GM23338 (cell line): ENCODE measurements around the gene RGS3. TPM values are rescaled to one million over a fixed set of nuclear protein-coding genes. Genes with fewer than 3 reads are reported as not detected.

Experiments used
- ATAC-seq: fragments of 200-7000 bp; cut with Tn5 transposase; 3 replicates; pipeline ENCODE4 v1.9.1; 2020
- DNase-seq: peaks from one replicate; pipeline ENCODE4 v3.0.0-alpha.2; 2015; ENCODE audit warnings: low spot score
- H2AFZ ChIP-seq: fragments of 200-600 bp; sonication (generic); 2 replicates; pipeline ENCODE4 v1.8.0; 2016; ENCODE audit warnings: antibody characterized with exemption, mild to moderate bottlenecking, moderate library complexity
- H3F3A ChIP-seq: fragments of 200-600 bp; sonication (generic); replicated peaks from 2 replicates; pipeline ENCODE4 v1.8.0; 2017; ENCODE audit warnings: antibody characterized with exemption, mixed run types, low read depth
- H3K27ac ChIP-seq: fragments of 200-600 bp; sonication (generic); 2 replicates; pipeline ENCODE4 v1.6.1; 2016; ENCODE audit warnings: low read depth
- H3K27me3 ChIP-seq: fragments of 200-600 bp; sonication (generic); 2 replicates; pipeline ENCODE4 v1.8.0; 2016; ENCODE audit warnings: mild to moderate bottlenecking, mixed run types, moderate library complexity; ENCODE audit not compliant: insufficient read depth
- H3K36me3 ChIP-seq: fragments of 200-600 bp; sonication (generic); 2 replicates; pipeline ENCODE4 v1.8.0; 2016; ENCODE audit warnings: mild to moderate bottlenecking; ENCODE audit not compliant: insufficient read depth
- H3K4me1 ChIP-seq: fragments of 200-600 bp; sonication (generic); 2 replicates; pipeline ENCODE4 v1.8.0; 2016; ENCODE audit warnings: mild to moderate bottlenecking, moderate library complexity; ENCODE audit not compliant: insufficient read depth
- H3K4me2 ChIP-seq: fragments of 200-600 bp; sonication (generic); 2 replicates; pipeline ENCODE4 v1.7.1; 2017; ENCODE audit warnings: mixed run types
- H3K4me3 ChIP-seq: fragments of 200-600 bp; sonication (generic); 2 replicates; pipeline ENCODE4 v1.6.1; 2016; ENCODE audit warnings: mixed run types
- H3K79me2 ChIP-seq: fragments of 200-600 bp; sonication (generic); replicated peaks from 2 replicates; pipeline ENCODE4 v1.8.0; 2017; ENCODE audit warnings: mild to moderate bottlenecking; ENCODE audit not compliant: insufficient read depth
- H3K9me2 ChIP-seq: fragments of 200-600 bp; sonication (generic); 2 replicates; pipeline ENCODE4 v1.8.0; 2017; ENCODE audit not compliant: insufficient read depth
- H4K20me1 ChIP-seq: fragments of 200-600 bp; sonication (generic); replicated peaks from 2 replicates; pipeline ENCODE4 v1.8.0; 2017; ENCODE audit warnings: mild to moderate bottlenecking; ENCODE audit not compliant: insufficient read depth
- H3K27ac Mint-ChIP-seq: 2 replicates; pipeline ENCODE4 v1.8.0; 2020; ENCODE audit warnings: inconsistent platforms, mild to moderate bottlenecking, moderate library complexity, mixed read lengths
- H3K27me3 Mint-ChIP-seq: 3 replicates; pipeline ENCODE4 v1.8.0; 2022; ENCODE audit warnings: low read depth, mild to moderate bottlenecking, moderate library complexity, mixed read lengths, inconsistent platforms; ENCODE audit not compliant: insufficient read depth, poor library complexity
- H3K36me3 Mint-ChIP-seq: 3 replicates; pipeline ENCODE4 v1.8.0; 2021; ENCODE audit warnings: low read depth, mild to moderate bottlenecking, inconsistent platforms, moderate library complexity, mixed read lengths
- H3K4me1 Mint-ChIP-seq: 3 replicates; pipeline ENCODE4 v1.8.0; 2020; ENCODE audit warnings: mild to moderate bottlenecking, inconsistent platforms, mixed read lengths
- H3K4me3 Mint-ChIP-seq: 3 replicates; pipeline ENCODE4 v1.8.0; 2021; ENCODE audit warnings: moderate library complexity, mild to moderate bottlenecking, inconsistent platforms, mixed read lengths
- H3K9me3 Mint-ChIP-seq: 3 replicates; pipeline ENCODE4 v1.8.0; 2020; ENCODE audit warnings: moderate library complexity, mild to moderate bottlenecking, inconsistent platforms, mixed read lengths
- CTCF ChIP-seq, 2 experiments: fragments of 200-600 bp in 1 of 2; sonication (generic) in 1 of 2; conservative IDR thresholded peaks; 2 replicates each; pipeline versions ENCODE4 v1.5.1 to v1.6.1; 2016 to 2017; ENCODE audit warnings: antibody characterized with exemption in 2 of 2, low read depth in 2 of 2, mild to moderate bottlenecking in 2 of 2, moderate library complexity in 1 of 2
- ETS1 ChIP-seq: IDR thresholded peaks from 2 replicates; pipeline ENCODE4 v1.6.1; 2016; ENCODE audit warnings: antibody characterized with exemption
- EZH2 ChIP-seq: fragments of 200-600 bp; sonication (generic); IDR thresholded peaks from one replicate; pipeline ENCODE4 v1.8.0; 2017; ENCODE audit warnings: antibody characterized with exemption, mild to moderate bottlenecking, low read depth; ENCODE audit not compliant: unreplicated experiment
- POLR2AphosphoS5 ChIP-seq: IDR thresholded peaks from 2 replicates; pipeline ENCODE4 v1.6.1; 2016; ENCODE audit warnings: antibody characterized with exemption, low read depth
- STAT1 ChIP-seq: IDR thresholded peaks from one replicate; pipeline ENCODE4 v1.6.1; 2016; ENCODE audit warnings: antibody characterized with exemption; ENCODE audit not compliant: unreplicated experiment
- ZNF331 ChIP-seq: fragments of 250-450 bp; sonication (Bioruptor Pico); IDR thresholded peaks from 2 replicates; pipeline ENCODE4 v1.5.0; 2020; ENCODE audit warnings: low read depth, mild to moderate bottlenecking, moderate library complexity
- ZNF462 ChIP-seq: fragments of 250-450 bp; sonication (Bioruptor Pico); IDR thresholded peaks from 2 replicates; pipeline ENCODE4 v1.5.0; 2020; ENCODE audit warnings: mild to moderate bottlenecking, moderate library complexity
- polyA plus RNA-seq: library from polyadenylated mRNA; unstranded; fragments of >200 nt; fragmentation: Nextera tagmentation; extraction: Ambion mirVana; gene quantifications from 2 replicates; pipeline ENCODE4 v1.2.1, GENCODE V29; 2016
- total RNA-seq: library from RNA; depleted of rRNA; stranded (reverse); fragments of >200 nt; shearing (Covaris generic); gene quantifications from 2 replicates; pipeline ENCODE4 v1.2.3, GENCODE V29; 2014

Gene RGS3
- total and polyA plus RNA-seq, 2 experiments from 2014 or later = 14.2 to 24.3 TPM

- H3K4me2 ChIP-seq = no peak overlapping the region
- peaks cover 2% of the 10 kb centered on the region for H3K4me1 ChIP-seq
- H3K27me3 ChIP-seq = peaks cover 95% of the 10 kb centered on the region
- ATAC-seq = peak; percentile 84
- peak; percentile 21; the same call in 1 of the 2 replicates for TF ChIP-seq POLR2AphosphoS5
- no peak for TF ChIP-seq CTCF (conservative IDR thresholded peaks at IDR 0.05; ENCODE audit: low read depth in 2 of 2)
- peaks cover 68% of the 10 kb centered on the region for H3K27me3 Mint-ChIP-seq
- H3K36me3 Mint-ChIP-seq = no peaks in the 10 kb centered on the region; the same call in 2 of the 3 replicates
- H3K4me3 ChIP-seq = no peak overlapping the region
- no peaks in the 10 kb centered on the region for H3K9me2 ChIP-seq
- 0 out of 2 replicates have a peak, but pooled peaks cover 3% of the 10 kb centered on the region for H4K20me1 ChIP-seq
- H3K27ac ChIP-seq = no peak overlapping the region
- peaks cover 4% of the 10 kb centered on the region; the same call in 2 of the 3 replicates for H3K4me1 Mint-ChIP-seq
- H3K4me3 Mint-ChIP-seq = no peak overlapping the region
- H3K36me3 ChIP-seq = no peaks in the 10 kb centered on the region
- H3K9me3 Mint-ChIP-seq = no peaks in the 10 kb centered on the region
- DNase-seq = peak; percentile 56
- no peak overlapping the region for H2AFZ ChIP-seq
- no peak overlapping the region for H3K27ac Mint-ChIP-seq
- no peaks in the 10 kb centered on the region for H3F3A ChIP-seq
- H3K79me2 ChIP-seq = no peaks in the 10 kb centered on the region
Measured at GRCh38 chr9:113645227-113645977, 181.9 kb downstream of the RGS3 start.

- Histone ChIP-seq H3K27me3 (peaks cover 90% of the 10 kb centered on the region), H3K36me3 (no peaks in the 10 kb centered on the region), H3K27ac (no peak overlapping the region), H3K4me2 (no peak overlapping the region), H3K4me1 (peaks cover 8% of the 10 kb centered on the region), H3K9me2 (no peaks in the 10 kb centered on the region), H3F3A (no peaks in the 10 kb centered on the region), H4K20me1 (0 out of 2 replicates have a peak, but pooled peaks cover 3% of the 10 kb centered on the region), H3K79me2 (no peaks in the 10 kb centered on the region), H3K4me3 (no peak overlapping the region), H2AFZ (no peak overlapping the region)
- H3K36me3 Mint-ChIP-seq = no peaks in the 10 kb centered on the region; the same call in 2 of the 3 replicates
- no peak for ATAC-seq
- TF ChIP-seq STAT1 (no peak), EZH2 (no peak), ETS1 (no peak)
- peaks cover 68% of the 10 kb centered on the region for H3K27me3 Mint-ChIP-seq
- no peak for DNase-seq
- H3K4me1 Mint-ChIP-seq = peaks cover 9% of the 10 kb centered on the region
- no peak overlapping the region for H3K4me3 Mint-ChIP-seq
- H3K27ac Mint-ChIP-seq = no peak overlapping the region
- no peaks in the 10 kb centered on the region for H3K9me3 Mint-ChIP-seq
Measured at GRCh38 chr9:113645978-113646253, 182.4 kb downstream of the RGS3 start.

- no peaks in the 10 kb centered on the region; the same call in 2 of the 3 replicates for H3K36me3 Mint-ChIP-seq
- TF ChIP-seq ZNF462 (CRISPR knock-in tag) = no peak
- no peak for TF ChIP-seq POLR2AphosphoS5
- TF ChIP-seq ZNF331 = no peak
Measured at GRCh38 chr9:113646491-113646890, 183.0 kb downstream of the RGS3 start.

More at GRCh38 chr9:113646491-113646890, 183.0 kb downstream of the RGS3 start:
- Histone ChIP-seq H3K4me2 (no peak overlapping the region), H3K27ac (no peak overlapping the region), H3K4me3 (no peak overlapping the region), H3K27me3 (peaks cover 84% of the 10 kb centered on the region), H4K20me1 (0 out of 2 replicates have a peak, but pooled peaks cover 2% of the 10 kb centered on the region), H3F3A (no peaks in the 10 kb centered on the region), H3K9me2 (no peaks in the 10 kb centered on the region), H2AFZ (no peak overlapping the region), H3K4me1 (peaks cover 11% of the 10 kb centered on the region), H3K79me2 (no peaks in the 10 kb centered on the region), H3K36me3 (no peaks in the 10 kb centered on the region)
- Mint-ChIP-seq H3K4me3 (no peak overlapping the region), H3K27me3 (peaks cover 67% of the 10 kb centered on the region), H3K9me3 (no peaks in the 10 kb centered on the region), H3K27ac (no peak overlapping the region), H3K4me1 (peaks cover 11% of the 10 kb centered on the region)
- no peak for DNase-seq
- no peak for ATAC-seq
